Measurements from ENCODE around the gene SELENOH.

DNA sequence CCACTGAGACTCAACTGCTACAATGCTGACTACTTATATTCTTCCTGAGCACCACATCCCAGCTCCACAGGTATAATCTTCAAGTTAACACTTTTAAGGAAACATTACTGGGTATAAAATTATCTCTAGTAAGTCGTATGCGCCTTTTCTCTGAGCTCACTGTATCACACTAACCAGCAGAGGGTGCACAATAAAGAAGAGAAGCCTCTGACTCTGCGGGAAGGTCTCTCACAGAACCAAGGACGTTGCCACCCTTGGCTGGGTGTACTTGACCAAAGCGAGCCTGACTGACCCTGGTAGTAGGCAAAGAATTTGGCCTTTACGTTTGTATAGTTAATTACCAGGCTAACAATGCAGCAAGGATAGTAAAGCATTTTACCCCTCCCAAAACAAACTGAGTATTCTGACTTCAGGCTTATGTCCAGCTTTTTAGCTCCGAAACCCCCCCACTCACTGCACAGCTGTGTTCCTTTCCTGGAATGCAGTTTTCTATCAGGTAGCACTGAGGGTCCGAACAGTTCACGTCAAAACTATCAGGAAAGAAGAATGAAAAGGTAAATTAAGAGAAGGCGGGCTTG is 10.5 kb downstream of the SELENOH start, which contains the start of gene BTBD18:
- TF ChIP-seq, protein P1, sequence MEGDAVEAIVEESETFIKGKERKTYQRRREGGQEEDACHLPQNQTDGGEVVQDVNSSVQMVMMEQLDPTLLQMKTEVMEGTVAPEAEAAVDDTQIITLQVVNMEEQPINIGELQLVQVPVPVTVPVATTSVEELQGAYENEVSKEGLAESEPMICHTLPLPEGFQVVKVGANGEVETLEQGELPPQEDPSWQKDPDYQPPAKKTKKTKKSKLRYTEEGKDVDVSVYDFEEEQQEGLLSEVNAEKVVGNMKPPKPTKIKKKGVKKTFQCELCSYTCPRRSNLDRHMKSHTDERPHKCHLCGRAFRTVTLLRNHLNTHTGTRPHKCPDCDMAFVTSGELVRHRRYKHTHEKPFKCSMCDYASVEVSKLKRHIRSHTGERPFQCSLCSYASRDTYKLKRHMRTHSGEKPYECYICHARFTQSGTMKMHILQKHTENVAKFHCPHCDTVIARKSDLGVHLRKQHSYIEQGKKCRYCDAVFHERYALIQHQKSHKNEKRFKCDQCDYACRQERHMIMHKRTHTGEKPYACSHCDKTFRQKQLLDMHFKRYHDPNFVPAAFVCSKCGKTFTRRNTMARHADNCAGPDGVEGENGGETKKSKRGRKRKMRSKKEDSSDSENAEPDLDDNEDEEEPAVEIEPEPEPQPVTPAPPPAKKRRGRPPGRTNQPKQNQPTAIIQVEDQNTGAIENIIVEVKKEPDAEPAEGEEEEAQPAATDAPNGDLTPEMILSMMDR (IDR thresholded peaks at IDR 0.05), result peak in 2 of 4 experiments; percentile 29 to 30
- TF ChIP-seq EP300 (IDR thresholded peaks at IDR 0.05) (no peak), POLR2A (IDR thresholded peaks at IDR 0.05) (no peak), POLR2AphosphoS5 (IDR thresholded peaks at IDR 0.05) (no peak)

Data from sigmoid colon (tissue), 4 donors.